GM19372 (cell line): ENCODE results near the gene ATP1A1.

Experiments
- ATAC-seq: cut with Tn5 transposase; IDR thresholded peaks from one replicate; pipeline ENCODE4 v1.9.1; 2021; ENCODE audit warnings: mild to moderate bottlenecking, low read depth, moderate library complexity; ENCODE audit not compliant: unreplicated experiment

Gene ATP1A1

DNA sequence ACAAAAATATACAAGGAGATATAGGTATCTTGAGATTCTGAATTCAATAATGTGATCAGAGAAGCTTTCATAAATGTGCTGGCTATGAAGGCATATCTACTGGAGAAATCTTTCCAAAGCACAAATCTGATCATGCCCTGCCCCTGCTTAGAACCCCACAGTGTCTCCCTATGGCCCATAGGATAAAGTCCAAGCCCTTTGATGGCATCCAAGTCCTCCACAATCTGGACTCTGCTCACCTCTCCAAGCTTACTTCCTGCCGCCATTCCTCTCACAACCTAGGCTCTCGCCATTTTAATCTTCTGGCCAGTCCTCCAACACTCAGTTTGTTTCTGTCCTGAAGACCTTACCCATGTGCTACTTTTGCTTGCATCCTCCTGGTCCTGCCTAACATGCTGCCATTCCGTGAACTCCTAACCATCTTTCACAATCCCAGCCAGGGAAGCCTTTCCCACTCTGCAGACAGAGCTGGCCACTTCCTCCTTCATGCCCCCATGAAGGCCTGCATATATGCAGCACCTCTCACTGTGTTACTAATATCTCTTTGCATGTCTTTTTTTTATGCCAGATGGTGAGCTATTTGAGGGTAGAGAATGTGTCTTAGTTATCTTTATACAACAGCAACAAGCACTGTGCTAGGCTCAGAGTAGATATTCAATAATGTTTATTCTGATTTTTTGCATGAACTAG lies 5.6 kb upstream of the ATP1A1 start:
- no peak for ATAC-seq

DNA sequence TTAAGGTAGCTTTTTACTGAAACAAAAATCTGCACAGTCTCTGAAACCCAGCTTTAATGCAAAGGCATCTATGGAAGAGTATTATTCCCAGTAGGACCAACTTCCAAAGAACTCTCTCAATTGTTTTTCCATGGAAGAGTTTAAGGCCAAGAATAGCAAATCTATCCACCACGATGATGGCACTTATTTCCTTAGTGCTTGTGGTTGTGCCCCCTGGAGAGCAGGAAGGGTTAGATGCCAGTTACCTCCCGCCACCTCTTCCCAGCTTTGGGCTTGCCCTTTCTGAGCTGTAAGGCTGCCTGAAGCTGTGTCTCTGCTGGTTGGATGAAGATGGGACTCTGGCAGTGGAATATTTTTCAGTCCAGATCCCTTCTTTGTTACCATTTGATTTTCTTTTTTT lies 4.8 kb upstream of the ATP1A1 start:
- ATAC-seq, result no peak

GRCh38 chr1:116370181-116370580 lies 2.9 kb upstream of the ATP1A1 start:
- ATAC-seq, result no peak

- no peak for ATAC-seq
Measured at GRCh38 chr1:116371752-116372151, 1.3 kb upstream of the ATP1A1 start.

GRCh38 chr1:116372191-116372590 lies 853 bp upstream of the ATP1A1 start:
- no peak for ATAC-seq

GRCh38 chr1:116373431-116374352 lies 648 bp downstream of the ATP1A1 start:
- peak; percentile 4 for ATAC-seq

DNA sequence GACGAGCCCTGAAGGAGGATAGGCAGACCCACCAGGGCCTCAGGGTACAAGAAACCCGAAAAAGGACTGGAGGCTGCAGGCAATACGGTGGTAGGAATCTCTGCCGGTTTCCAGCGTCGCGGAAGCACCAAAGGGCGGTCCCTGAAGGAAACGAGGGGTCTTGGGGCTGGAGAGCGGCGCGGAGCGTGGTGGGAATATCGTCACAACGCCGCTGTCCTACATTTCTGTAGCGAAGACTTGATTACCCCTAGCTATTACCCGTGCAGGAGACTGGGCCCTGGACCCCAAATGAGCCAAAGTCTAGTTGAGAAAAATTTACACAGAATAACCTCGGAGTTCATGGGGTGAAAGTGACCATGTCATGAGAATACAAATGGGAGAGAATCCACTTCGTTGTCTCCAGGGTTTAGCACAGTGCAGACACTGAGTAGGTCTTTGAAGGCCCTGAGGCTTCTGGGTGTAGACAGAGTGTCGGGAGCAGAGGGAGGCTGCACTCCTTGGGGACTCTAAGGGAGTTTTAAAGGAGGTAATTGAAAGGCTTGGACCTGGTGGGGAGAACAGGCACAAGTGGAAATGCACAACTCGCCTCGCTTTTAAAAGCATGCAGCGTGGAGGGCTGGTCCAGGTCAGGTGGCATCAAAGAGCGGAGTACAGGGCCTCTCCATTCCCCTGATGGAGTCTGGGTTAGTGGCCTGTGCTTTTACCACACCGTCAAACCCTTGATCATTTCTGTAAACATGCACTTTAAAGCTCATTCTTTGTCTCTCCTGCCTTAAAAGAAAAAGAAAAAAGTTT lies 1.5 kb downstream of the ATP1A1 start:
- no peak for ATAC-seq

- ATAC-seq, result no peak
Measured at GRCh38 chr1:116375148-116375886, 2.3 kb downstream of the ATP1A1 start.

DNA sequence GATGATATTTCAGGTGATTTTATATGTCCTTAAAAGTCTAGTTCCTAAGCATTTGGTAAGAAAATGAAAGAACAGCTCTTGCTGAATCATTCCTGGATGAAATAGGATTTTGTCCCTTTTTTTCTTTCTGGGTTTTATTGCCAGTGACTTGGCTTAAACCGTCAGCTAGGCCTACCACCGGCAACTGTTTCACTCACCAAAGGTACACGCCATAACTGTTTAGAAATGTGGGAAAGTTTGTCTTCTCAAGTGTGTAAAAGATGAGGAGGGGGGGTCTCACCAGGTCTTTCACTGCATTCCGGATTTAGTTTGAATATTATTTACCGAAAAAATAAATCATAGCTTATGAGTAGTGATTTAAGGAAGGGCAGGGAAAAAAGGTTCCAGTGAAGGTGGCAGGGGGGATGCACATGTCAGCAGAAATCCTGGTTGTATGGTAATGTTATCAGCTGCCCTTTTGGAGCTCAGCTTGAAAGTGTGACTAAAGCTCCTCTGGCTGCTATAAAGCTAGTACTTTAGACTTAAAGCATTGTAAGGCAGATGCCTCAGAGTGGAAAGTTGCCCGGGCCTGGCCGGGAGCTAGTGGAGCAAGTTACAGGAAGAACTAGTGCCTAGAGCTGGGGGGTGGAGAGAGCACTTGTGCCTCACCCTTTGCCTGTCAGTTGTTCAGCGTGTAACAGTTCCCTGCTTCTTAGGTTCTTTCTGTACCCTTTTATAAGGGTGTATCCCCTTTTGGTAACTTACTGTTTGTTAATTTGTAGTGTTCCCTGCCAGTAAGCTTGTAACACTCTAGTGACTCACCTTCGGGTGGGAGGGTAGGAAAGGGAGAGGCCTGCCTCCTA lies 3.1 kb downstream of the ATP1A1 start:
- no peak for ATAC-seq

GRCh38 chr1:116376729-116377086 lies 3.7 kb downstream of the ATP1A1 start:
- ATAC-seq, result no peak

DNA sequence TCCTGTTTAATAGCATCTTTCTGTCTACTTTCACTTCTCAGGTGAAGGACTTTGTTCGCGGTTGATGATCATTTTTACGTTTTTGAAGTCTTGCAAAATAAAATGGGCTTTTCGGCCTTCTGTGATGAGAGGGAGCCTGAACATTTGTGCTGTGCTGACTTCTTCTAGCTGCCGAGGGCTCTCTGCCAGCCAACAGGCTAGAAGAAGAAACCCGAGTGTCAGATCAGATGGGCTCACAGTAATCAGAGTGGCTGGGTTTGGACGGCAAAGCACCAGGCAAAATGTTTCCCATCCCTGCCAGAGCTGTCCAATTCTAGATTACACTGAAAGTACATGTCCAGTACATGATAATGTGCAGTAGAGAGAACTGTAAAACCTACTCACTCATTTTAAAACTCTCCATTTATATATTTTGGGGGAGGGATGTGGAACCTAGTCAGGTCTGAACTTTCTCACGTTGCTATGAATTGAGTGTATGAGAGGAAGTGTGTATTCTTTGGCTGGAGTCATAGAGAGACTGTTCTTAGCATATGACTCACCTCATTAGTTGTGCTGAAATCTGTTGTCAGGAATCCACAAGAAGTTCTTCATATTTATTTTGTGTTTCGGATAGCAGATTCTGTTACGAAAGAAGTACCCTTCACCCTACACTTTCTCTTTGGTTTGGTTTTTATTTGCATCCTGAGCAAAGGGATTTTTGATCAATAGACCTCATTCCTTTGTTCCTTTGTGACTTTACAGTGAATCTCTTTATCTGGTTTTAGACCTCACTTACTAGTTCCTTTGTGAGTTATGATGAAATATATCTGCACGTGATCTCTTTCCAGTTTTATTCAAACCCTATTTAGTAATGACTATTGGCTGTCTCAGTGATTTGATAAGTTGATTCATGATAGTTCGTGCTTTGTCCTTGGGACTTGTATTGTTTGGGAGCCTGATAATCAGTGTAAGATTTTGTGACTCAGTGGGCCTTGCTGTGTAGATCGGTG lies 4.8 kb downstream of the ATP1A1 start:
- peak; percentile 59 for ATAC-seq

DNA sequence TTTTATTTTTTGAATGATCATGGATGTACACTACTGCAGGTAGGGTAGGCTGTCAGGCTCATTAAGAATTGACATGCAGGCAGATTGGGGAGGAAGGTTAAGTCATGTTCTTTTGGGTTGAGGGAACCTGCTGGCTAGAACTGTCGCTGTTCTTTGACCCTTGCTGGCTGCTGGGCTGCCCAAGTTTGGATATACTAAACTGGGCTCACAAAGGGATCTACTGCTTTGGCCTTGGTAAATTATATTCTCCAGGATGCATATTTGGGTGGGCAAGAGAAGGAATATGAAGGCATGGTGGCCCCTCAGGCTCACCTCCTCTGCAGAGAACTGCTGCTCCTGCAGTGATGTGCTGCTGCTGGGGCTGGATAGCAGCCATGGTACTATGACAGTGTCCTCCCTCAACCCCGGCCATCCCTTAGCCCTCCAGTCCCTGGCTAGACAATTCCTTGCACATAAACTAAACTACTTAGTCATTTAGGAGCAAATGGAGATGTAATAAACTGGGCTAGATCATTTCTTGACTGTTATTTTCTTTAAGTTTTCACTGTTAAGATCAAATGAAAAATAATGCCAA lies 6.1 kb downstream of the ATP1A1 start:
- ATAC-seq, result no peak

DNA sequence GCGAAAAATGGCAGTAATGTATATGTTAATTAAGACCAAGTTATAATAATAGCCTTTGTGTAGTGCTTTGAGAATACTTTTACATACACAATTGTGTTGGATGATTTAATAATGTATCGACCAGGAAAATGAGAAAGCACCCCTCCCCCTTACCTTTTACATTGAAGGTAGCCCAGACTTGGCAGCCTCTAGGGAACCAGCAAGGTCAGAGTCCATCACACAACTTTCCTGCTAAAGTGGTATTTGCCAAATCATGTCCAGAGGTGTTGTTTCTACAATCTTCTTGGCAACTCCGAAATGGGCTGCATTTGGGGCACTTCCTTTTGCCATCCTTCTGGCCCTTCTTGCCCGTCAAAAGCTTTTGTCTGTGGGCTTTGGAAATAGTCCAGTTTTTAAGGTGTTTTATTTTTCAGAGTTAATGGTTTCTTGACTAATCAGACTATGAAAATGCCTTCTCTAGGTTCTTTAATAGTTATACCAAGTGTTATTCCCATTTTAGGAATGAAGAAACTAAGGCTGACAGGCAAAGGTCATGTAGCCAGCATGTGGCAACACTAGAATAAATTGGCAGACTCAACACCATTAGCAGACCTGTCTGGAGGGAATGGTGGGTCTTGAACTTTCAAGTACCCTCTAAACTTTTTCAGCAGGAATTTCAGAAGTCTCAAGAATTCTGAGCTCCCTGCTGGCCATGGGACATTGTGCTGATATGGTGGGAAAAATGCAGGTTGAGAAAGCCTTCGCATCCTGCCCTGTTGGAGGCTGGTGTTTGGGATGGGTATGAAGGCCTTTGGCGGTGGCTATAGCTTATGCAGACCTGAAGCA lies 6.8 kb downstream of the ATP1A1 start:
- ATAC-seq, result no peak

DNA sequence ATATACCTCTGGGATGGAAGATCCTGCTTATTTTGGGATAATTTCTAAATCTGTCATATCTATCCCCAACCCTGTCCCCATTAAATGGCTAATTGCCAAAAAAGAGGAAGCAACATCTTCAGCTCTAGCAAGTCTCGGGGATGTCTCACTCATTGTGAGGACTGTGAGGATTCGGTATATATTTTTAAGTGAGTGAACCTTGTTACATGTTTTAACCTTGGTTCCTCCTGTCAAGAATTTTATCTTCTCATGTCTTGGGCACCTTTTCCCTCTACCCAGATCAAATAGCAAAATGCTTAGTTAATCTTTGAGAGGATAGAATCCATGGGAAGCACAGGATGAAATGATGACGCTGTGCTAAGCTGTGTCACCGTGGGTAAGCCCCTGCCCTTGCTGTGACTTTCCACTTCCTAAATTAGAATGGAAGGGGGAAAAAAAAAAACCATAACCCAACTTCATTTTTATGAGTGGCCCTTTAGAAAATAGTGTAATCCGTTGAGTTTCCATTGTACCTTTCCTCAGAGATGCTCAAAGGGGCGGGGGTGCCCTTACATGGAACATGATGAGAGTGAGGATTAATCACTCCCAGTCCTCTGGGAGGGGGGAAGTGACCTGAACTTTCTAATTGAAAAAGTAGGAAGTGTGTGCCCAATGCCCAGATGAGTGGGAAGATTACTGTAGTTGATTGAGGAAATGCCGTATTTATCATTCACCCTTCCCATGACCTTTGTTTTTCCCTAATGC lies 7.6 kb downstream of the ATP1A1 start:
- ATAC-seq, result no peak

DNA sequence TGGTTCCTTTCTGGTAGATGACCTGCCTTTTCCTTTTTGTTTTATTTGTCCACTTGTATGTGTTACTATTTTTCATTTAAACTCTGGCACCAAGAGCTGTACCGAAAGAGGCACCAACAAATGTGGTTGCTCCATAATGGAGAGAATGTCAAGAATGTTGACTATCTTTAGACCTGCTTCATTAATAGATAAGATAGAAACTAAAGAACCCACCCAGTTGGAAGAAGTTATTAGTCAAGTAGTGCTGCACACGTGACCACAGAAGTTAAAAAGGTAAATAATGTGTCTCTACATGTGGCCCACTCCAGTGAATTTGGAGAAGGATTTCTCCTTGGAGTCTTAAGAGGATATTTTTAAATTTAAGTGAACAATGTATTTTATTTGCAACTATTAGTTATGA lies 9.3 kb downstream of the ATP1A1 start:
- no peak for ATAC-seq

- ATAC-seq, result no peak
Measured at GRCh38 chr1:116382857-116383483, 9.9 kb downstream of the ATP1A1 start.
